ENCODE data around the gene RBM4.
"Not testable (repeated sequence)": the region's sequence is repeated elsewhere in the genome, so short reads cannot be mapped to it uniquely, and the experiment has no call there.

RBM4 gene, protein sequence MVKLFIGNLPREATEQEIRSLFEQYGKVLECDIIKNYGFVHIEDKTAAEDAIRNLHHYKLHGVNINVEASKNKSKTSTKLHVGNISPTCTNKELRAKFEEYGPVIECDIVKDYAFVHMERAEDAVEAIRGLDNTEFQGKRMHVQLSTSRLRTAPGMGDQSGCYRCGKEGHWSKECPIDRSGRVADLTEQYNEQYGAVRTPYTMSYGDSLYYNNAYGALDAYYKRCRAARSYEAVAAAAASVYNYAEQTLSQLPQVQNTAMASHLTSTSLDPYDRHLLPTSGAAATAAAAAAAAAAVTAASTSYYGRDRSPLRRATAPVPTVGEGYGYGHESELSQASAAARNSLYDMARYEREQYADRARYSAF

DNA sequence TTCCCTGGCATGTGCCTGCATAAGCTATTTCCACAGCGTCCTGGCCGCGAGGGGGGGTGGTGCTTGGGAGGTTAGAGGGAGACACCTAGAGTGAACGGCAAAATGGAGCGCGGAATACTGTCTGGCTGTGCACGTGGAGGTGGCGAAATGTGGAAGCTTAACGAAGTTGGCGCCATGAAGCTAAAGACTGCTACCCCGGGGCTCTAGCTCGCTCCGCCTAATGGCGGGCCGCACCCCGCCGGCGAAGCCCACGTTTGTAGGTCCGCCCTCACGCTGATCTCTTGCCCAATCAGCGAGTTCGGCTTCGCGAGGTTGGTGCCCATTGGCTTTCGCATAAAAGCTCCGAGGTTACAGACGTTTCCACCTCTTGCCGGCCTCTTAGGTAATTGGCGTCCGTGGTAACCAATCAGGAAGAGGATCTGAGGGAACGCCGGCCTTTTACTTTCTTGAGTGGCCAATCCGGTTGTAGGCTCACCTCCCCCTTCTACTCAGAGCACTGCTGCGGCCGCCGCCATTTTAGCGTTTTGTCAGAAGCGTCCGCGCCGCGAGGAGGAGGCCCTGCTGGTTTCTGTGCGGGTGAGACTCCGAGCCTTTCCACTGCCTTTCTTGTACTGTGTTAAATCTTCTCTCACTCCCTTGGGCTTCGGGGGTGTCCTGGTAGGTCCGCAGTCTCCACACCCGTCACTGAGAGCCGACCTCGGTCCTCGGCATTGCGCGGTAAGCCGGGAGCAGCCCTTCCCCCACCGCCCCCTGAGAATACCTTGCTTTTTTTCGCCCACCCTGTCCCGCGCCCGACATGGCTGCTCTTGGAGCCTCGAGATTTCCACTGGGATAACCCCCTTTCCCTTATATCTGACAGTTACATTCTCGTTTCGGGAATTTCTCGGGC is at the start of gene RBM4:
Gene RBM4 (plus strand): TSS at position 527 of the 889 bp plus-strand sequence. CDS start 1,009 bp downstream, outside the sequence.
- DNase-seq, result peak; percentile 100

DNA sequence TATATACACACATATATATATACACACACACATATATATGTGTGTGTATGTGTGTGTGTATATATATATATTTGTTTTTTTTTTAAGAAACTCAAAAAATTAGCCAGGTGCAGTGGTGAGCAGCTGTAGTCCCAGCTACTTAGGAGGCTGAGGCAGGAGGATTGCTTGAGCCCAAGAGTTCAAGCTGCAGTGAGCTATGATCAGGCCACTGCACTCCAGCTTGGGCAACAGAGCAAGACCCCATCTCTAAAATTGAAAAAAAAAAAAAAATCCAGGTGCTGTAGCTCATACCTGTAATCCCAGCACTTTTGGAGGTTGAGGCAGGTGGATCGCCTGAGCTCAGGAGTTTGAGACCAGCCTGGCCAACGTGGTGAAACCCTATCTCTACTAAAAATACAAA is 49.2 kb upstream of the RBM4 start:
- DNase-seq, result not testable (repeated sequence)

DNA sequence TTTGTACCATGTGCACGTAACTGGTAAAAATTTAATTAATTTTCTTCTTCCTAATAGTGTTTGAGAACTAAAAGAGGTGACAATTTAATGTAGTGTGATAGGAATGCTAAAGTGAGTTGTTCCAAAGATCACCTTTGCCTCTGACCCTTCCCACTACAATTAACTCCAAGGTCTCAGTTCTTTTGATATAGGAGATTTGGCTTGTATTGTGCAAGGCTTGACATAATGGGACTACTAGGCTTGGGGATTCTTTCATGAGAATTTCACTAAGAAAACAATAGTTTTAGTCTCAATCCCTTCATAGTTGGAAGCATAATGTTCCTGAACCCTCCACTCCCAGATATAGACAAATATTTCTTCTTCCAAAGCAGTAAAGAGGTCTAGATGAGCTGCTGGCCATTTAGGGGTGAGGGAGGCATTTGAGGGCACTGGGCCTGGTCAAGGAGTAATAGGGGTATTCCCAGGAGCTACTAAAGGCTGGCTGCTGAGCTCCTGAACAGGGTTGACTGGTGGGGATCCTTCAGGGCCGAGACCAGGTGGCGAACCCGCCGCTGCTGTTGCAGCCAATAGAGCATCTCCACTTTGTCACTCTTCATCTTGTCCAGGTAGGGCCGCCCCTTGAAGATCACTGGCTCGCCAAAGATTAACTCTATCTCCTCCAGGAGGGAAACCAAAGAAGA is 48.4 kb upstream of the RBM4 start:
- DNase-seq, result no peak

DNA sequence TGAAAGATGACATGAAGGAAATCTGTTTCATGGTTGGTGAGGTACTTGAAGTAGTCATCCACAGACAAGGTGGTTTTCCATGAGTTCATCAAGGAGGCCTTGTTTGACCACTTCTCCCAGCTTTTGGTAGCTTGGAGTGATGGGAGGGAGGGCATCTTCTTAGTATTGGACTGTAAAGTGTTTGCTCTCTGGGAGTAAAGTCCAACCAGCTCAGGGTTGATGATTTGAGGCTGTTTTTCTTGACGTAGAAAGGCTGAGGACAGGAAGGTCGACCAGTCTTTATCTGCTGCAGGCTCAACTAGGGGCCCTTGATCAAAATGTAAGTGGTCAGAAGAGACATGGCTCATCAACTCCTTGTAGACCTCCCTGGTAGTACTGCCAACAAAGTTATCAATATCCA is 47.3 kb upstream of the RBM4 start:
- DNase-seq, result no peak

DNA sequence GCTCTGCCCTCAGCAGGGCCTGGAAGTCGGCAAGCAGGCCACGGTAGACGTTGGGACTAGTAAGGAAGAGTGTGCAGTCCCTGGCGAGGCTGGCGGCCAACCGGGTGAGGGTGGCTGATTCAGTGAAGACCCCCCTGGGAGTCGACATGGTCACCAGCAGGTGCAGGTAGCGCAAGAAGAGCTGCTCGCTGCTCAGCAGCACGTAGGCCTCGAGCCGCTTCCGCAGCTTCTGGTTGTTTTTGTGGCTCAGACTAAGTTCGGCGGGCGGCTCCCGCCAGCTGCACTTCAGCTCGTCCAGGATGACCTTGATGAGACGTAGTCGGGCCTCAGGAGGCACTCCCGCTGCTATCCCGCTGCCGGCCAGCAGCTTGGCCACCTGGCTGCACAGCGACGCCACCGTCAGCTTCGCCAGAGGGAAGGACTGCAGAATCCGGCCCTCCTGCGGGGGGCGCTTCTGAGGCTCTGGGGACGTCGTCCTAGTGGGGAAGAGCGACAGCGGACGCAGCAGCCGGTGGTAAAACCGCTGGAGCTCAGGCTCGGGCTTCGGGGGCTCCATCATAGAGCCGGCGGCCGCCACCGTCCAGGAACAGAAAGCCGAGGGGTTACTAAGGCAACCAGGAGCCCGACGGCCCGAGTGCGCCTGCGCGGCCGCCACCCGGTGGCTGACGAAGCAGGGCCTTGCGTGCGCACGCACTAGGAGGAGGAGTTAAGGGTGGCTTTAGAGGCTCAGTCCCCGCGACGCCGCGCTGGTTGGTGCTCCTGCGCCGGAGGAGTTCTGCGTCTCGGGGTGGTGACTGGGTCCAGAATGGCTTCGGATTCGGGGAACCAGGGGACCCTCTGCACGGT is 45.8 kb upstream of the RBM4 start, which contains the start of the genes CCDC87 and CCS:
Gene CCDC87 (minus strand): TSS at position 607 of the 846 bp plus-strand sequence. CDS start 48 bp downstream, at position 559.
Gene CCS (plus strand): TSS at position 729 of the 846 bp plus-strand sequence. CDS start 77 bp downstream, at position 806.
- DNase-seq, result peak; percentile 98

DNA sequence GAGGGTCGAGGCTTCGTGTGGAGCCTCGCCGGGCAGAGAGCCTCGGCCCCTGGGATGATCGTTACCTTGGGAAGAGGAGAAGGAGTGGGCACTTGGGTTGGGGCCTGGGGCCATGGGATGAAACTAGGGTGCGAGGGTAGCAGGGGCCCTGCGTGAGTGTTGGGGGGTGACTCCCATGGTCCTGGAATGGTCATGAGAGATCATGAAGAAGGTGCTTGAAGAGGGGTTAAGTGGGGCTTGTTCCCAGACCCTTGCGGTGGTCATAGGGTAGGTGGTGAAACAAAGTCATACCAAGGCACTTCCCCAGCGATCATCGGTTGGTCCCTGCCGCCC is 45.2 kb upstream of the RBM4 start:
- DNase-seq, result no peak

DNA sequence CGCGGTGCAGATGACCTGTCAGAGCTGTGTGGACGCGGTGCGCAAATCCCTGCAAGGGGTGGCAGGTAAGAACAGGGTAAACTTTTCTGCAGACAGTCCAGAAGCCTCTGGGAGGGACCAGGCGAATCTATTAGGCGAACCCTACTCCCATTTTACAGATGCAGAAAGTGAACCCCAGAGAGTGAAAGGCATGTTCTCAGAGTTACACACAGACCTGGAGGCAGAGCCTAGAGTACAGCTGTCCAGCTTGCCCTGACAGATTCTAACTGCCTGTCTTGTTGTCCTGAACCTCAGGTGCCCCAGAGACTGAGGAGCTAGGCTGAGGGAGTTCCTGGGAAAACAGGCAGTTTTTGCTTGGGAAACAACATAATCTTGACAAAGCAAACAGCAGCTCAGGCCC is 44.9 kb upstream of the RBM4 start:
- no peak for DNase-seq

DNA sequence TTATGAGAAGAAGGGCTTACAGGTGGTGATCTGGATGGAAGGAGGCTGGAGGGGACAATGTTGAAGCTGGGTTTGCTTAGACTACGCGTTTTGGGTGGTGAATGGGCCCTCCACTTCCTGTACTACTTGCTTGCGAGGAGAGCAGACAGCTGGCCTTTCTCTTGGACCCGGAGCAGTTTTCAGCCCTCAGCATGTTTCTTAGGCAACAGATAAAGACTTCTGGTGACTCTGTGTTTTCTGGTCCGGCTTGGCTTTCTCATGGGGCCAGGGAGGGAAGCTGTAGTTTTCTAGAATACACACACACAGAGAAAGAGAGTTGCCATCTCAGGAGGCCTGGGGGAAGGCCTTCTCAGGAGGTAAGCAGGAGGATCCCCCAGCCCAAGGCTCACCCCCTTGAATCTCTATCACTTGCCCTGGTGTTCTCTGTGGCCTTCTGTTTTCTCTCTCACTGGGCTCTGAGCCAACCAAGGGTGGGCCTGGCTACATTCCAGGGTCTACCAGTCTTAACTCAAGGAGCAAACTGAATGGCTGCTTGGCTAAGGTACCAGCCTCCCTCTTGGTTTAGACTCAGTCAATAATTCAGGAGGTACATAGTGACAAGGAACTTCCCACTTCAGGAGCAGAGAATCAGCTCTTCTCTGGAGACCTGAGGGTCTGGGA is 43.1 kb upstream of the RBM4 start:
- no peak for DNase-seq

DNA sequence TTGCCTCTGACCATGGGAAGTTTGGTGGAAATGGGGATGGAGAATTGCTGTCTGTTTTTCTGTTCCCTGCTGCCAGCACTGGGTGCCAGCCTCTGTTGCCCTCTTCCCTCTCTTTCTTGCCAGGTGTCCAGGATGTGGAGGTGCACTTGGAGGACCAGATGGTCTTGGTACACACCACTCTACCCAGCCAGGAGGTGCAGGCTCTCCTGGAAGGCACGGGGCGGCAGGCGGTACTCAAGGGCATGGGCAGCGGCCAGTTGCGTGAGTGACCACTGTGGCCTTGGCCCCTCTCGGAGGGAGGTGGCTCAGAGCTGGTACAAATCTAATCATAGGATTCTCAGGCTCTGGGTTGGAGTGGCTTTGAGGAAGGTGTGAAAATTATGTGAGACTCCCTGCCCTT is 39.5 kb upstream of the RBM4 start:
- no peak for DNase-seq

DNA sequence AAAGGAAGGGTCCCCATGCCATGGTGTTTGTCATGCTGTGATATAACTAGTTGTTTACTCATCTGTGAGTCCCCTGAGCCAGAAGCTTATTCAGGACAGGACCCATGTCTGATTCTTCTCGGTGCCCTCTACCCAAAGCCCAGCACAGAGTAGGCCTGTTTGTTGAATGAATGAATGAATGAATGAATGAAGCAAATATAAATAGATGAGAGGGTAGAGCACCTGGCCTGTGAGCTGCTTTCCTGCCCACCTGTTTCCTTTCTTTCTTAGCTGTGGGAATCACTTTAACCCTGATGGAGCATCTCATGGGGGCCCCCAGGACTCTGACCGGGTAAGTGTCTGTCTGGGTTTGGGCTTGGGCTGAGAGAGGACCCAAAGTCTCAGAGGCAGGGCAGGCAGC is 38.3 kb upstream of the RBM4 start:
- DNase-seq, result no peak

DNA sequence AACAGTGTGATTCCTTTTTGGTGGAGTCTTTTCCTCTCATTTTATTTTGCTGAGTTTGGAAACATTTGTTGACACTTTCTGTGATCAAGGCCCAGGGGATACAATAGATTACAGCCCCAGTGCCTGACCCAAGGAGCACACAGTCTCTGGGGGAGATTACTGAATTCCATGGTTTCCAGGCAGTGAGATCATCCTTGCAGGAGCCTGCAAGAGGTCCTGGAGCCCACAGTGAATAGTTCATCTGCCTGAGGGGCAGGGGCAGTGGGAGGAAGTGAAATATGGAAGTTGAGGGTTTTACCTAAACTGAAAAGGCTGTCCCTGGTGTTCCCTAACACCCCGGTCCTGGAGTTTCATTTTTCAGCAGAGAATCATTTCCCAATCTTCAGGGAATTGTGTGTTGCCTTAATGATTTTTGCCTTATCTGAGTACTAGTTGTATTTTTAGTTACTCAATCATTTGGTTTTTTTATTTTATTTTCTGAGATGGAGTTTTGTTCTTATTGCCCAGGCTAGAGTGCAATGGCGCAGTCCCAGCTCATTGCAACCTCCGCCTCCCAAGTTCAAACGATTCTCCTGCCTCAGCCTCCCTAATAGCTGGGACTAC is 37.8 kb upstream of the RBM4 start:
- DNase-seq, result no peak

DNA sequence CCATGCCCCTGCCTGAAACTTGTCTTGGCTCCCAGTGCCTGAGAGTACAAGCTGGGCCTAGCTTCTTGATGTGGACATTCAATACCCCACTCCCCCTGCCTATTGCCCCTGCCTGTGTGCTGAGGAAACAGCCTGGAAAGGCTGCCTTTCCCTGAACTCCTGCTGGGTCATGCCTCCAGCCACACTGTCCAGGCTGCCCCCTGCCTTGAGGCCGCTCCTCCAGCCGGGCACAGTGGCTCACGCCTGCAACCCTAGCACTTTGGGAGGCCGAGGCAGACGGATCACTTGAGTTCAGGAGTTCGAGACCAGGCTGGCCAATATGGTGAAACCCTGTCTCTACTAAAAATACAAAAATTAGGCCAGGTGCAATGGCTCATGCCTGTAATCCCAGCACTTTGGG is 35.4 kb upstream of the RBM4 start:
- DNase-seq, result no peak

DNA sequence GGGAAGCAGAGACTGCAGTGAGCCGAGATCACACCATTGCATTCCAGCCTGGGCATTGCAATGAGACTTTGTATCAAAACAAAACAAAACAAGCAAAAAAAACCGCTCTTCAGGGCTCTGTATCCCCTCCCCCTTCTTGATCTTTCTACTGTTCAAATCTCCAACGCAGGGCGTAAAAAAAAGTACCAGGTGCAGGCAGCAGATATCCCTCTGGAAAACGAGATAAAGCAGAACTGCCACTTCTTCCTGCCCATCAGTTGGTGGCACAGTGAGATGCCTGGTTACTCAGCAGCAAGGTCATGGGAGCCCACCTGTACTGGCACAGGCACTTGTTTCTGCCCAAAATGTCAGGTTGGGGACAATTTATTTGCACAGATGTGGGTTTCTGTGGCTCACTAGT is 34.3 kb upstream of the RBM4 start:
- no peak for DNase-seq

DNA sequence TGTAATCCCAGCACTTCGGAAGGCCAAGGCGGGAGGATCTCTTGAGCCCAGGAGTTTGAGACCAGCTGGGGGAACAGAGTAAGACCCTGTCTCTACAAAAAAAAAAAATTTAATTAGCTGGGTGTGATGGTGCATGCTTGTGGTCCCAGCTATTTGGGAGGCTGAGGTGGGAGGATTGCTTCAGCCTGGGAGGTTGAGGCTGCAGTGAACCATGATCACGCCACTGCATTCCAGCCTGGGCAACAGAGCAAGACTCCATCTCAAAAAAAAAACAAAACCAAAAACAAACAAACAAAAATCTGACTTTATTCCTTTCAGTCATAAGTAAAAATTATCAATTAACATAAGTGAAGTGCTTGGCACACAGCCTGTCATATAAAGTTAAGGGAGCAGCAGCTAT is 31.9 kb upstream of the RBM4 start:
- not testable (repeated sequence) for DNase-seq

DNA sequence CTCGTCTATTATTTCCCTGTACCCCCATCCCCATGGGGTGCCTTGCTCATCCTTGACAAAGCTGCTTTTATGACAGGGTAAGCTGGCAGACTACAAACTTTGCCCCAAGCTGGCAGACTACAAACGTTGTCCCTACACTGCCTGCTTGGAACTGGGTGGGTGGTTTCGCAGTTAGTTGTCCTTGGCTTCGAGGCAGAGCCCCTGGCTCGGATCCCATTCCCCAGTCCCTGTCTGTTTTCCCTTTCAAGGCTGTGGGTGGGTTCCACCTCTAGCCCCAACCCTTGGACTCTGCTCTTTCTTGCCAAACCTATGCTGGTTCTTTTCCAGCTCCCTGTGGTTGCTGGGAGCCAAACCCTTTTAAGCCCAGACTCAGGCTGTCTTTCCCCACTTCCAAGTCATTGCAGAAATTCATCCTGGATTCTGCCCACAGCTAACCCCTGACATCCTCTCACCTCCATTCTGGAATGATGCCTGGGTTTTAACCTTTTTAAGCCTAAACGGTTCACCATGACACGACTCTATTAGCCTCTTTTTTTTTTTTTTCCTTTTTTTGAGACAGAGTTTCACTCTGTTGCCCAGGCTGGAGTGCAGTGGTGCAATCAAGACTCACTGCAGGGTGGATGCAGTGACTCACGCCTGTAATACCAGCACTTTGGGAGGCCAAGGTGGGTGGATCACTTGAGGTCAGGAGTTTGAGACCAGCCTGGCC is 31.2 kb upstream of the RBM4 start:
- DNase-seq, result no peak

DNA sequence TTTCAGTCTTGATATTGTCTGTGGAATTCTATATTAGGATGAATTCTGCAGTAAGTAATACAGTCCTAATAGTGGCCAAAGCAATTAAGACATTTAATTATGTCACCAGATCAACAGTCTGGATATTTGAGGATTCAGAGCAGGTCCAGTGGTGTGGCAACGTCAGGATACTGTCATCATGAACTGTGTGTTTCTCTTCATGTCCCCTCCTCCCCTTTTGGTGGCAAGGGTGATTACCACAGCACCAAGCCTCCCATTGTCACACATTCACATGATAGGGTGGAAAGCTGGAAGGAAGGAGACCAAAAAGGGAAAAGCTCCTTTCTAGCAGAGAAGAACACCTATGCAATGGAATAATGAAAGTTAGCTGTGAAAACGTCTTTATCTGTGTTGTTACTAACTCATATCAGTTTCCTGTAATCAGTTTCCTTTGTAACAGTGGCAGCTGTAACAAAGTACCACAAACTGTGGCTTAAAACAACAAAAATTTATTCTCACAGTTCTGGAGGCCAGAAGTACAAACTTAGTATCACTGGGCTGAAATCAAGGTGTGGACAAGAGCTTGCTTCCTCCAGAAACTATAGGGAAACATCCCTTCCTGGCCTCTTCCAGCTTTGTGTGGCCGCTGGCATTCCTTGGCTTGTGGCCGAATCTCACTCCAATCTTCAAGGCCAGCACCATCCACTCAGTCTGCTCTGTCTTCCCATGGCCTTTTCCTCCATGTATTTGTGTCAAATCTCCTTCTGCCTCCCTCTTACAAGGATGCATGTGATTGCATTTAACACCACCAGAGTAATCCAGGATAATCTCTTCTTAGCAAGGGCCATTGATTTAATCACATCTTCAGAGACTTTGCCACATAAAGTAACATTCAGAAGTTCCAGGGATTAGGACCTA is 28.5 kb upstream of the RBM4 start:
- DNase-seq, result peak; percentile 10

DNA sequence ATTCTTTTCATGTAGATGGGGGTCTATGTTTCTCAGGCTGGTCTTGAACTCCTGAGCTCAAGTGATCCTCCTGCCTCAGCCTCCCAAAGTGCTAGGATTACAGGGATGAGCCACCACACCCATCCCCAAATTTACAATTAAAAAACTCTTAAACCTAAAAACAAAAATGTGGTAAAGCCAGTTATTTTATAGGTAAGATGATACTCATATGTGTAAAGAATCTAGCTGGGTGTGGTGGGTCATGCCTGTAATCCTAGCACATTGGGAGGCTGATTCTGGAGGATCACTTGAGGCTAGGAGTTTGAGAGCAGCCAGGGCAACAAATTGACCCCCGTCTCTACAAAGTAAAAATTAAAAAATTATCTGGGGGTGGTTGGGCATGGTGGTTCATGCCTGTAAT is 26.0 kb upstream of the RBM4 start:
- no peak for DNase-seq

DNA sequence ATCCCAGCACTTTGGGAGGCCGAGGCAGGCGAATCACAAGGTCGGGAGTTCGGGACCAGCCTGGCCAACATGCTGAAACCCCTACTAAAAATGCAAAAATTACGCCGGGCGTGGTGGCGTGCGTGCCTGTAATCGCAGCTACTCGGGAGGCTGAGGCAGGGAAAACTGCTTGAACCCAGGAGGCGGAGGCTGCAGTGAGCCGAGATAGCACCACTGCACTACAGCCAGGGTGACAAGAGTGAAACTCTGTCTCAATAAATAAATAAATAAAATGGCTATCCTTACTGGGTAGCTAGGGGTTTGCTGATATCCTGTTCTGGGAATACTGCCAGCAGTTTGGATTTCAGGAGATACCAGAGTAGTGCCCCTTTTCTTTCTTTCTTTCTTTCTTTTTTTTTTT is 24.4 kb upstream of the RBM4 start:
- DNase-seq, result no peak

DNA sequence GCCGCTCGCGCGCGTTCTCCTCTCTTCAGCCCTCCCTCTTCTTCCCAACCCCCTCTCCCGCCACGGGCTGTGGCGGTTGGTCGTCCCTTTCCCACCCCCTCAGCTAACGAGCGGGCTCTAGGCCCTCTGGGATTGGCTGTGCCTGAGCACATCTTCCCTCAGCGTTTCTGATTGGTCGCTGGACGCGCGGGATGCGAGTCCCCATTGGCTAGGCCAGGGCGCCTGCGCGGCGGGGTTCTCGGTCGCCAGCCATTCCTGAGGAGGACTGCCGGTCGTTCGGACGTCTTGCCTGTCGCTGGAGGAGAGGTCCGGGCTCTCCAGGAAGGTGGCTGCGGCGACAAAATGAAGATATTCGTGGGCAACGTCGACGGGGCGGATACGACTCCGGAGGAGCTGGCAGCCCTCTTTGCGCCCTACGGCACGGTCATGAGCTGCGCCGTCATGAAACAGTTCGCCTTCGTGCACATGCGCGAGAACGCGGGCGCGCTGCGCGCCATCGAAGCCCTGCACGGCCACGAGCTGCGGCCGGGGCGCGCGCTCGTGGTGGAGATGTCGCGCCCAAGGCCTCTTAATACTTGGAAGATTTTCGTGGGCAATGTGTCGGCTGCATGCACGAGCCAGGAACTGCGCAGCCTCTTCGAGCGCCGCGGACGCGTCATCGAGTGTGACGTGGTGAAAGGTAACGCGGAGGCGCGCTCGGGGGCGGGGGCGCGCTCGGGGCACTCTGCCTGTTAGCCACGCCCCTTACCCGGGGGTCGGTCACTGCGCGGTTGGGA is 21.9 kb upstream of the RBM4 start, which contains the start of gene RBM14:
Gene RBM14 (plus strand): TSS at position 252 of the 776 bp plus-strand sequence. CDS start 91 bp downstream, at position 343.
- peak; percentile 100 for DNase-seq

Measured in activated CD4-positive, alpha-beta T cell treated with anti-CD3 and anti-CD28 coated beads, Interleukin-2, amount 50 U/mL, for 16 hours (primary cell).